GM23338 (cell line): Measurements from ENCODE around the gene GPR39.

Source experiments
- EZH2 ChIP-seq: fragments of 200-600 bp; sonication (generic); IDR thresholded peaks from one replicate; pipeline ENCODE4 v1.8.0; 2017; ENCODE audit warnings: antibody characterized with exemption, mild to moderate bottlenecking, low read depth; ENCODE audit not compliant: unreplicated experiment
- EZH2phosphoT487 ChIP-seq: fragments of 200-600 bp; sonication (generic); IDR thresholded peaks from one replicate; pipeline ENCODE4 v1.8.1; 2018; ENCODE audit warnings: antibody characterized with exemption; ENCODE audit not compliant: unreplicated experiment
- POLR2AphosphoS5 ChIP-seq: IDR thresholded peaks from 2 replicates; pipeline ENCODE4 v1.6.1; 2016; ENCODE audit warnings: antibody characterized with exemption, low read depth
- TF ChIP-seq, protein P1 (sequence below), 2 experiments: fragments of 200-600 bp in 1 of 2; sonication (generic) in 1 of 2; conservative IDR thresholded peaks; 2 replicates each; pipeline versions ENCODE4 v1.5.1 to v1.6.1; 2016 to 2017; ENCODE audit warnings: antibody characterized with exemption in 2 of 2, low read depth in 2 of 2, mild to moderate bottlenecking in 2 of 2, moderate library complexity in 1 of 2
- TF ChIP-seq, protein P2 (sequence below): IDR thresholded peaks from one replicate; pipeline ENCODE4 v1.6.1; 2018; ENCODE audit warnings: antibody characterized with exemption; ENCODE audit not compliant: unreplicated experiment
- TF ChIP-seq, protein P3 (sequence below): IDR thresholded peaks from 2 replicates; pipeline ENCODE4 v1.6.1; 2016; ENCODE audit warnings: antibody characterized with exemption

DNA sequence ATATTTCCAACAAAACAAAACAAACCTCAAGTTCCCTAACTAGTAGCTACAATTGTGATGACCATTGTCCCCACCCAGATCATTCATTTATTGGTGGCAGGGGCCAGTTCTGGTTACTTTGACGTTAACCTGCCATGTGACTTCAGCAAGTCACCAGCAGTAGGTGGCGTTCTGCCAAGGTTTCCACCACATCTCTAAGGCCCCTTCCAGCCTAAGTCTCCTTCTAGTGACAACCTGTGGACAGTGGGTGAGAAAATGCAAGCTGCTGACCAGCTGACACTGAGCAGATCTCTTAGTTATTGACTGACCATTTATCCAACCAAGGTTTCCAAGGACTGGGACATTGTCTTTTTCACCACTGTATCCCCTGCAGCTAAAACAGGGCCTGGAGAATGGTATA is 98.4 kb downstream of the GPR39 start:
- TF ChIP-seq, protein P1, sequence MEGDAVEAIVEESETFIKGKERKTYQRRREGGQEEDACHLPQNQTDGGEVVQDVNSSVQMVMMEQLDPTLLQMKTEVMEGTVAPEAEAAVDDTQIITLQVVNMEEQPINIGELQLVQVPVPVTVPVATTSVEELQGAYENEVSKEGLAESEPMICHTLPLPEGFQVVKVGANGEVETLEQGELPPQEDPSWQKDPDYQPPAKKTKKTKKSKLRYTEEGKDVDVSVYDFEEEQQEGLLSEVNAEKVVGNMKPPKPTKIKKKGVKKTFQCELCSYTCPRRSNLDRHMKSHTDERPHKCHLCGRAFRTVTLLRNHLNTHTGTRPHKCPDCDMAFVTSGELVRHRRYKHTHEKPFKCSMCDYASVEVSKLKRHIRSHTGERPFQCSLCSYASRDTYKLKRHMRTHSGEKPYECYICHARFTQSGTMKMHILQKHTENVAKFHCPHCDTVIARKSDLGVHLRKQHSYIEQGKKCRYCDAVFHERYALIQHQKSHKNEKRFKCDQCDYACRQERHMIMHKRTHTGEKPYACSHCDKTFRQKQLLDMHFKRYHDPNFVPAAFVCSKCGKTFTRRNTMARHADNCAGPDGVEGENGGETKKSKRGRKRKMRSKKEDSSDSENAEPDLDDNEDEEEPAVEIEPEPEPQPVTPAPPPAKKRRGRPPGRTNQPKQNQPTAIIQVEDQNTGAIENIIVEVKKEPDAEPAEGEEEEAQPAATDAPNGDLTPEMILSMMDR (conservative IDR thresholded peaks at IDR 0.05; ENCODE audit: low read depth in 2 of 2) = peak in 1 of 2 experiments; percentile 40; a peak in 2 of 4 replicates
- TF ChIP-seq, protein P2, sequence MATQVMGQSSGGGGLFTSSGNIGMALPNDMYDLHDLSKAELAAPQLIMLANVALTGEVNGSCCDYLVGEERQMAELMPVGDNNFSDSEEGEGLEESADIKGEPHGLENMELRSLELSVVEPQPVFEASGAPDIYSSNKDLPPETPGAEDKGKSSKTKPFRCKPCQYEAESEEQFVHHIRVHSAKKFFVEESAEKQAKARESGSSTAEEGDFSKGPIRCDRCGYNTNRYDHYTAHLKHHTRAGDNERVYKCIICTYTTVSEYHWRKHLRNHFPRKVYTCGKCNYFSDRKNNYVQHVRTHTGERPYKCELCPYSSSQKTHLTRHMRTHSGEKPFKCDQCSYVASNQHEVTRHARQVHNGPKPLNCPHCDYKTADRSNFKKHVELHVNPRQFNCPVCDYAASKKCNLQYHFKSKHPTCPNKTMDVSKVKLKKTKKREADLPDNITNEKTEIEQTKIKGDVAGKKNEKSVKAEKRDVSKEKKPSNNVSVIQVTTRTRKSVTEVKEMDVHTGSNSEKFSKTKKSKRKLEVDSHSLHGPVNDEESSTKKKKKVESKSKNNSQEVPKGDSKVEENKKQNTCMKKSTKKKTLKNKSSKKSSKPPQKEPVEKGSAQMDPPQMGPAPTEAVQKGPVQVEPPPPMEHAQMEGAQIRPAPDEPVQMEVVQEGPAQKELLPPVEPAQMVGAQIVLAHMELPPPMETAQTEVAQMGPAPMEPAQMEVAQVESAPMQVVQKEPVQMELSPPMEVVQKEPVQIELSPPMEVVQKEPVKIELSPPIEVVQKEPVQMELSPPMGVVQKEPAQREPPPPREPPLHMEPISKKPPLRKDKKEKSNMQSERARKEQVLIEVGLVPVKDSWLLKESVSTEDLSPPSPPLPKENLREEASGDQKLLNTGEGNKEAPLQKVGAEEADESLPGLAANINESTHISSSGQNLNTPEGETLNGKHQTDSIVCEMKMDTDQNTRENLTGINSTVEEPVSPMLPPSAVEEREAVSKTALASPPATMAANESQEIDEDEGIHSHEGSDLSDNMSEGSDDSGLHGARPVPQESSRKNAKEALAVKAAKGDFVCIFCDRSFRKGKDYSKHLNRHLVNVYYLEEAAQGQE = no peak
- TF ChIP-seq EZH2phosphoT487 = no peak
- no peak for TF ChIP-seq EZH2
- TF ChIP-seq, protein P3, sequence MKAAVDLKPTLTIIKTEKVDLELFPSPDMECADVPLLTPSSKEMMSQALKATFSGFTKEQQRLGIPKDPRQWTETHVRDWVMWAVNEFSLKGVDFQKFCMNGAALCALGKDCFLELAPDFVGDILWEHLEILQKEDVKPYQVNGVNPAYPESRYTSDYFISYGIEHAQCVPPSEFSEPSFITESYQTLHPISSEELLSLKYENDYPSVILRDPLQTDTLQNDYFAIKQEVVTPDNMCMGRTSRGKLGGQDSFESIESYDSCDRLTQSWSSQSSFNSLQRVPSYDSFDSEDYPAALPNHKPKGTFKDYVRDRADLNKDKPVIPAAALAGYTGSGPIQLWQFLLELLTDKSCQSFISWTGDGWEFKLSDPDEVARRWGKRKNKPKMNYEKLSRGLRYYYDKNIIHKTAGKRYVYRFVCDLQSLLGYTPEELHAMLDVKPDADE = no peak
- TF ChIP-seq POLR2AphosphoS5 = no peak
